ENCODE data around the gene PML. TPM values are rescaled to one million over a fixed set of nuclear protein-coding genes. Genes with fewer than 3 reads are reported as not detected.
"Not testable (repeated sequence)": the region's sequence is repeated elsewhere in the genome, so short reads cannot be mapped to it uniquely, and the experiment has no call there.

Gene PML
- total and polyA plus RNA-seq, 4 donors = 8.2 to 15.2 (median 10.8) TPM

DNA sequence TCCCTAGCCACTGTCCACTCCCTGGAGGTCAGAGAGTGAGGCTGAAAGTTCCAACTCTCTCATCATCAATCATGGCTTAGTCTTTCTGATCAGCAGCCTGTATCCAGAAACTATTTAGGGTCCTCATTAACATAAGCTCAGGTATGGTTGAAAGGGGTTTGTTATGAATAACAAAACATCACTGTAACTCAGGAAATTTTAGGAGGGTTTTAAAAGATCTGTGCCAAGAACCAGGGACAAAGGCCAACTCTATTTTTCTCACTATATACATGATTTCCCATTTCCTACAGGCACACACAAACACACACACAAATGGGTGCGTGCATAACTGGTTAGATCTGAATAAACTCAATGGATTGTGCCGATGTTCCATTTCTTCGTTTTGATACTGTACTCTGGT is 26.1 kb upstream of the PML start (continued):
- TF ChIP-seq SP1 (IDR thresholded peaks at IDR 0.05) = no peak

GRCh38 chr15:73969151-73969759 is 25.3 kb upstream of the PML start:
- H3K36me3 ChIP-seq (ENCODE audit: control insufficient read depth in 4 of 4, insufficient read depth in 3 of 4, low read depth in 1 of 4, low read length in 3 of 4) = no peaks in the 10 kb centered on the region
- H3K27me3 ChIP-seq (ENCODE audit: control insufficient read depth in 4 of 4, insufficient read depth in 4 of 4, low read length in 3 of 4) = no peaks in the 10 kb centered on the region
- 86% methylated on average over 6 of the region's 6 CpGs for WGBS
- H3K9ac ChIP-seq (ENCODE audit: low read depth in 1 of 2, low read length in 2 of 2) = no peak overlapping the region
- no peaks in the 10 kb centered on the region for H3K9me3 ChIP-seq (ENCODE audit: control insufficient read depth in 4 of 4, low read length in 3 of 4)
- TF ChIP-seq, protein P1, sequence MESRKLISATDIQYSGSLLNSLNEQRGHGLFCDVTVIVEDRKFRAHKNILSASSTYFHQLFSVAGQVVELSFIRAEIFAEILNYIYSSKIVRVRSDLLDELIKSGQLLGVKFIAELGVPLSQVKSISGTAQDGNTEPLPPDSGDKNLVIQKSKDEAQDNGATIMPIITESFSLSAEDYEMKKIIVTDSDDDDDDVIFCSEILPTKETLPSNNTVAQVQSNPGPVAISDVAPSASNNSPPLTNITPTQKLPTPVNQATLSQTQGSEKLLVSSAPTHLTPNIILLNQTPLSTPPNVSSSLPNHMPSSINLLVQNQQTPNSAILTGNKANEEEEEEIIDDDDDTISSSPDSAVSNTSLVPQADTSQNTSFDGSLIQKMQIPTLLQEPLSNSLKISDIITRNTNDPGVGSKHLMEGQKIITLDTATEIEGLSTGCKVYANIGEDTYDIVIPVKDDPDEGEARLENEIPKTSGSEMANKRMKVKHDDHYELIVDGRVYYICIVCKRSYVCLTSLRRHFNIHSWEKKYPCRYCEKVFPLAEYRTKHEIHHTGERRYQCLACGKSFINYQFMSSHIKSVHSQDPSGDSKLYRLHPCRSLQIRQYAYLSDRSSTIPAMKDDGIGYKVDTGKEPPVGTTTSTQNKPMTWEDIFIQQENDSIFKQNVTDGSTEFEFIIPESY (IDR thresholded peaks at IDR 0.05) = no peak
- TF ChIP-seq JUND (IDR thresholded peaks at IDR 0.05) (no peak), RAD21 (IDR thresholded peaks at IDR 0.05) (no peak), NR2F2 (IDR thresholded peaks at IDR 0.05) (no peak), GABPA (IDR thresholded peaks at IDR 0.05 in 1 of 2, conservative IDR thresholded peaks at IDR 0.05 in 1 of 2) (no peak), YY1 (IDR thresholded peaks at IDR 0.05) (no peak)
- TF ChIP-seq, protein P2, sequence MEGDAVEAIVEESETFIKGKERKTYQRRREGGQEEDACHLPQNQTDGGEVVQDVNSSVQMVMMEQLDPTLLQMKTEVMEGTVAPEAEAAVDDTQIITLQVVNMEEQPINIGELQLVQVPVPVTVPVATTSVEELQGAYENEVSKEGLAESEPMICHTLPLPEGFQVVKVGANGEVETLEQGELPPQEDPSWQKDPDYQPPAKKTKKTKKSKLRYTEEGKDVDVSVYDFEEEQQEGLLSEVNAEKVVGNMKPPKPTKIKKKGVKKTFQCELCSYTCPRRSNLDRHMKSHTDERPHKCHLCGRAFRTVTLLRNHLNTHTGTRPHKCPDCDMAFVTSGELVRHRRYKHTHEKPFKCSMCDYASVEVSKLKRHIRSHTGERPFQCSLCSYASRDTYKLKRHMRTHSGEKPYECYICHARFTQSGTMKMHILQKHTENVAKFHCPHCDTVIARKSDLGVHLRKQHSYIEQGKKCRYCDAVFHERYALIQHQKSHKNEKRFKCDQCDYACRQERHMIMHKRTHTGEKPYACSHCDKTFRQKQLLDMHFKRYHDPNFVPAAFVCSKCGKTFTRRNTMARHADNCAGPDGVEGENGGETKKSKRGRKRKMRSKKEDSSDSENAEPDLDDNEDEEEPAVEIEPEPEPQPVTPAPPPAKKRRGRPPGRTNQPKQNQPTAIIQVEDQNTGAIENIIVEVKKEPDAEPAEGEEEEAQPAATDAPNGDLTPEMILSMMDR (IDR thresholded peaks at IDR 0.05; ENCODE audit: low read depth, low read length, missing input control) = no peak
- H3K4me3 ChIP-seq (ENCODE audit: low read depth in 1 of 3, low read length in 3 of 3) = no peak overlapping the region
- H3K27ac ChIP-seq (ENCODE audit: low read depth in 1 of 2, low read length in 2 of 2) = no peak overlapping the region
- no peak for DNase-seq (ENCODE audit: low spot score)
- H3K4me1 ChIP-seq (ENCODE audit: control insufficient read depth in 4 of 4, insufficient read depth in 4 of 4, low read length in 3 of 4) = peaks cover 0 to 9% (median 6%) of the 10 kb centered on the region in 4 donors

DNA sequence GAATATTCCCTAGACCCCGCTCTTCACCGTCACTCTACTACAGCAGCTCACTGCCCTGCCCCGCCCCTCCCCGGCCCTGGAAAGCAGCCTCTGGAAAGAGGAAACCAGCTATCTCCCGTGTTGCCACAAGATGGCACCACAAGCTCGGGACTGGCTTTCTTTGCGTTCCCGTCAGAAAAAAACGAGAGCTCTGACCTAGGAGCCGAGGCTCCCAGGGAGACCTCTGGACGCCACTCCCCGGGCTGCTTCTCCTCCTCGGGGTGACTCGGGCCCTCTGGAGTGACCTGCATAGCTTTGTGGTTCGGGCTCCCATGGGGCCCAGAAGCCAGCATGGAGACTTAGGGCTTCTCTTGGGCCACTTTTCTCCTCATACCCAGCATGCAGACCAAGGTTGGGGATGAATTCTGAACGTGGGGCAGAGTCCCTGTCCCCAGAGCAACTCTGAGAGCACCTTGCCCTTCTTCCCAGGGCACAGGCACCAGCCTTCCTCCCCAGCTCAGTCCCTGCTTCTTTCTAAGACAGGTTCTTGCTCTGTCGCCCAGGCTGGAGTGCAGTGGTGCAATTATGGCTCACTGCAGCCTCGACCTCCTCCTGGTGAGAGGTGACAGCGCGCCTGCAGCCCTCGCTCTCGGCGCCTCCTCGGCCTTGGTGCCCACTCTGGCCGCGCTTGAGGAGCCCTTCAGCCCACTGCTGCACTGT is 21.4 kb upstream of the PML start:
- 27% methylated on average over 26 of the region's 26 CpGs for WGBS
- Histone ChIP-seq H3K9ac (ENCODE audit: low read depth in 1 of 2, low read length in 2 of 2) (no peak overlapping the region), H3K27me3 (ENCODE audit: control insufficient read depth in 4 of 4, insufficient read depth in 4 of 4, low read length in 3 of 4) (no peaks in the 10 kb centered on the region), H3K27ac (ENCODE audit: low read depth in 1 of 2, low read length in 2 of 2) (no peak overlapping the region), H3K4me3 (ENCODE audit: low read depth in 1 of 3, low read length in 3 of 3) (peak overlapping the region in 2 of 3 donors; percentile 12 to 41), H3K9me3 (ENCODE audit: control insufficient read depth in 4 of 4, low read length in 3 of 4) (no peaks in the 10 kb centered on the region), H3K36me3 (ENCODE audit: control insufficient read depth in 4 of 4, insufficient read depth in 3 of 4, low read depth in 1 of 4, low read length in 3 of 4) (no peaks in the 10 kb centered on the region), H3K4me1 (ENCODE audit: control insufficient read depth in 4 of 4, insufficient read depth in 4 of 4, low read length in 3 of 4) (peaks cover 0 to 6% (median 4%) of the 10 kb centered on the region in 4 donors)
- TF ChIP-seq RXRA (IDR thresholded peaks at IDR 0.05) (peak; percentile 76 to 82), RAD21 (IDR thresholded peaks at IDR 0.05) (peak; percentile 99), YY1 (IDR thresholded peaks at IDR 0.05) (no peak)
- TF ChIP-seq, protein P2 (IDR thresholded peaks at IDR 0.05; ENCODE audit: low read depth, low read length, missing input control) = peak; percentile 95
- peak; percentile 84 for DNase-seq (ENCODE audit: low spot score)

- not testable (repeated sequence) for H3K4me3 ChIP-seq (ENCODE audit: low read depth in 1 of 3, low read length in 3 of 3); H3K27me3 ChIP-seq (ENCODE audit: control insufficient read depth in 4 of 4, insufficient read depth in 4 of 4, low read length in 3 of 4); H3K27ac ChIP-seq (ENCODE audit: low read depth in 1 of 2, low read length in 2 of 2); H3K4me1 ChIP-seq (ENCODE audit: control insufficient read depth in 4 of 4, insufficient read depth in 4 of 4, low read length in 3 of 4); H3K36me3 ChIP-seq (ENCODE audit: control insufficient read depth in 4 of 4, insufficient read depth in 3 of 4, low read depth in 1 of 4, low read length in 3 of 4); H3K9ac ChIP-seq (ENCODE audit: low read depth in 1 of 2, low read length in 2 of 2); DNase-seq (ENCODE audit: low spot score); H3K9me3 ChIP-seq (ENCODE audit: control insufficient read depth in 4 of 4, low read length in 3 of 4)
- WGBS = 86% methylated on average over 39 of the region's 39 CpGs
Observed at GRCh38 chr15:73973683-73974200, 20.8 kb upstream of the PML start.

GRCh38 chr15:73975440-73976125 is 18.9 kb upstream of the PML start:
- DNase-seq (ENCODE audit: low spot score); H3K27me3 ChIP-seq (ENCODE audit: control insufficient read depth in 4 of 4, insufficient read depth in 4 of 4, low read length in 3 of 4); H3K9me3 ChIP-seq (ENCODE audit: control insufficient read depth in 4 of 4, low read length in 3 of 4); H3K9ac ChIP-seq (ENCODE audit: low read depth in 1 of 2, low read length in 2 of 2); H3K36me3 ChIP-seq (ENCODE audit: control insufficient read depth in 4 of 4, insufficient read depth in 3 of 4, low read depth in 1 of 4, low read length in 3 of 4); H3K27ac ChIP-seq (ENCODE audit: low read depth in 1 of 2, low read length in 2 of 2); H3K4me3 ChIP-seq (ENCODE audit: low read depth in 1 of 3, low read length in 3 of 3); H3K4me1 ChIP-seq (ENCODE audit: control insufficient read depth in 4 of 4, insufficient read depth in 4 of 4, low read length in 3 of 4): not testable (repeated sequence)
- 57% methylated on average over 18 of the region's 18 CpGs for WGBS

Measured in liver (tissue), 9 donors.